Measurements from ENCODE around the gene TRIM37.
"Not testable (repeated sequence)": the region's sequence is repeated elsewhere in the genome, so short reads cannot be mapped to it uniquely, and the experiment has no call there.

Gene TRIM37, protein sequence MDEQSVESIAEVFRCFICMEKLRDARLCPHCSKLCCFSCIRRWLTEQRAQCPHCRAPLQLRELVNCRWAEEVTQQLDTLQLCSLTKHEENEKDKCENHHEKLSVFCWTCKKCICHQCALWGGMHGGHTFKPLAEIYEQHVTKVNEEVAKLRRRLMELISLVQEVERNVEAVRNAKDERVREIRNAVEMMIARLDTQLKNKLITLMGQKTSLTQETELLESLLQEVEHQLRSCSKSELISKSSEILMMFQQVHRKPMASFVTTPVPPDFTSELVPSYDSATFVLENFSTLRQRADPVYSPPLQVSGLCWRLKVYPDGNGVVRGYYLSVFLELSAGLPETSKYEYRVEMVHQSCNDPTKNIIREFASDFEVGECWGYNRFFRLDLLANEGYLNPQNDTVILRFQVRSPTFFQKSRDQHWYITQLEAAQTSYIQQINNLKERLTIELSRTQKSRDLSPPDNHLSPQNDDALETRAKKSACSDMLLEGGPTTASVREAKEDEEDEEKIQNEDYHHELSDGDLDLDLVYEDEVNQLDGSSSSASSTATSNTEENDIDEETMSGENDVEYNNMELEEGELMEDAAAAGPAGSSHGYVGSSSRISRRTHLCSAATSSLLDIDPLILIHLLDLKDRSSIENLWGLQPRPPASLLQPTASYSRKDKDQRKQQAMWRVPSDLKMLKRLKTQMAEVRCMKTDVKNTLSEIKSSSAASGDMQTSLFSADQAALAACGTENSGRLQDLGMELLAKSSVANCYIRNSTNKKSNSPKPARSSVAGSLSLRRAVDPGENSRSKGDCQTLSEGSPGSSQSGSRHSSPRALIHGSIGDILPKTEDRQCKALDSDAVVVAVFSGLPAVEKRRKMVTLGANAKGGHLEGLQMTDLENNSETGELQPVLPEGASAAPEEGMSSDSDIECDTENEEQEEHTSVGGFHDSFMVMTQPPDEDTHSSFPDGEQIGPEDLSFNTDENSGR

DNA sequence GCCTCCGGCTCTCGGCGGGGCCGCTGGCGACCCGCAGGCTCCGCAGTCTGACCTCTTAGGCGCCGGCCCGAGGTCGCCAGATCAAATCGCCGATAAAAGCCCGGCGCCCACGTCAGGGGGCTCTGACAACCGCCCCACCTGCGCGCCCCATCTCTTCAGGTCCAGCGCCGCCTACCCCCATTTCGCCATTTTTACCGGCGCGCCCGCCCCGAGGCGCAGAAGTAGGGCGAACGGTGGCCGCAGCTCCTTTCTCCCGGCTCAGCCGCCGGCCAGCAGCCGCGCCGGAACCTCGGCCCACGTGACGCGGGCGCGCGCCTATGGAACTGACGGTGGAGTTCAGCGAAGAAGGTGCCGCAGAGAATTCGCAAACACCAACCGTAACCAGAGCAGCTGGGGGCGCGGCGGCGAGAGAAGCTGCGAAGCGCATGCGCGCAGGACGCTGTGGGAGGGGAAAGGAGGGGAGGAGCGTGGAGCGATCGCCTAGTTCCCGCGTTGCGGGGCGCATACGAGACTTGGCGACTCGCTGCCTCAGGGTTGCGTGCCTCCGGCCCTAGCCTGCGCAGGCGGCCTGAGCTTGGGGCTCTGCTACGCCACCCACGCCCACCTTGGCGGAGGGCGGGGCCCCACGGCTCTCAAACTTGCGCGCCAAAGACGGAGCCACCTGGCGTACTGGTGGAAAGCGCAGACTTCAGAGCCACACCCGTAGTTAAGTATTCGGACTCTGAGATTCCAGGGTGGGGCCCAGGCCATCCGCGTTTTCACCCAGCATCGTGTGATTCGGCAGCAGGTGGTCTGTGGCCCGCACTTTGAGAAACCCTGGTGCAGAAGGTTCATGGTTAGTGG lies at the start of gene TRIM37:
Gene TRIM37, minus strand, starts transcription at position 418 of the 843 bp plus-strand sequence. CDS start 419 bp downstream, outside the sequence.
- DNase-seq = peak; percentile 61

DNA sequence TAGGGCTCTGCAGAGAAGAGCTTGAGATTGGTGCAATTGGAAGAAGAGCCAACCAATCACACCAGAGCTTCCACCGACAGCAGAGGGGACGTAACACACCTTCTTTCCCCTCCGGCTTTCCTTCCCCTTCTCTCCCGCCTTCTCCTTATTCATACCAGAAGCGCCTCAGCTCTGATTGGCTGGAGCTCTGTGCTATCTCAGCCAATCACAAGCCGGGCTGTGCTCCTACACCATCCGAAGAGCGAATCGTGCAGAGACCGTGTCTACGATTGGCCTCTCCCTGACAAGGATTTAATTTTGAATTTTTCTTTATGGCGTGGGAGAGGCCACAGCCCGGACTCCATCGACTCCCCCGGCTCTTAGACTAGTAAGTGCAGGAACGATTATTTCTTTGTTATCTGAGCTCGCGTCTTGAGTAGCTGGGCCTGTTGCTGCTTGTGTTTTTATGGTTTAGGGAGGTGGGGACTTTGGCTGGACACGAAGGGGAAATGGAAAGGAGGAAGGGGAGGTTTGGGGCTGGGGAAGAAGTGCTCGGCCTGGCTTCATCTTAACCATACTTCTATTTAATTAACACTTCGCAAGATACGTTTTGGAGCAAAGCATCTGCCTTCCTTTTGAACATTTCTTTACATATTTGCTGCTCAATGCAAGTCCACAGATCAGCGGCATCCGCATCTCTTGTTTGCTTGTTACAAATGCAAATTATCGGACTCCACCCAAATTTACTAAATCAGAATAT lies 48.9 kb upstream of the TRIM37 start, which contains the start of gene PRR11:
Gene PRR11, plus strand, starts transcription at position 308 of the 739 bp plus-strand sequence. CDS start 14,007 bp downstream, outside the sequence.
- no peak for DNase-seq

- DNase-seq = no peak
These were observed 48.2 kb upstream of the TRIM37 start, which contains the start of gene SKA2 for GRCh38 chr17:59154721-59155438. Gene SKA2, minus strand, starts transcription at chr17:59155186. Its CDS starts 23 bp downstream, at chr17:59155163.

- no peak for DNase-seq
These were observed 47.6 kb upstream of the TRIM37 start for GRCh38 chr17:59154292-59154720.

- DNase-seq = no peak
These were observed 46.2 kb upstream of the TRIM37 start for GRCh38 chr17:59152925-59153324.

GRCh38 chr17:59151591-59151990 lies 44.9 kb upstream of the TRIM37 start:
- DNase-seq = no peak

DNA sequence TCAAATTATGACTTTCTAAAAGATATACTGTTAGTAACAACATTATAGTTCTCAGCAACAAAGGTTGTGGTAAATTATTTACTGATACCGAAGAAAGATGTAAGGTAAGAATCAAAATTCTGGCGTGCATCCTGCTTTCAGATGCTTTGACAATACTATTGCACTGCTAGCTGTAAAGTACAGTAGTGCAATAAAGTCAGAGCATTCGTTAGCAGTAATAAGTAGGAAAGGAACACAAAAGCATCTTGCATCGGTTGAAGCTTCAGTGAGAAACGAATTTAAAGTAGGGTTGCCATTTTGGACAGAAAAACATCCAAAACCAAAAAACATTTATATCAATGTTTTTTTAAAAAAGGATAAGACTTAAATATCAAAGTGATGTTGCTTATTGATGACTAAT lies 44.3 kb upstream of the TRIM37 start:
- DNase-seq = no peak

GRCh38 chr17:59149841-59150511 lies 43.3 kb upstream of the TRIM37 start:
- no peak for DNase-seq

GRCh38 chr17:59149051-59149450 lies 42.4 kb upstream of the TRIM37 start:
- DNase-seq = no peak

GRCh38 chr17:59145571-59146096 lies 39.0 kb upstream of the TRIM37 start:
- no peak for DNase-seq

- DNase-seq = no peak
These were observed 35.2 kb upstream of the TRIM37 start for GRCh38 chr17:59141860-59142259.

GRCh38 chr17:59139939-59140338 lies 33.3 kb upstream of the TRIM37 start:
- no peak for DNase-seq

- DNase-seq = not testable (repeated sequence)
These were observed 31.7 kb upstream of the TRIM37 start for GRCh38 chr17:59138339-59138738.

- no peak for DNase-seq
These were observed 24.5 kb upstream of the TRIM37 start for GRCh38 chr17:59131131-59131530.

DNA sequence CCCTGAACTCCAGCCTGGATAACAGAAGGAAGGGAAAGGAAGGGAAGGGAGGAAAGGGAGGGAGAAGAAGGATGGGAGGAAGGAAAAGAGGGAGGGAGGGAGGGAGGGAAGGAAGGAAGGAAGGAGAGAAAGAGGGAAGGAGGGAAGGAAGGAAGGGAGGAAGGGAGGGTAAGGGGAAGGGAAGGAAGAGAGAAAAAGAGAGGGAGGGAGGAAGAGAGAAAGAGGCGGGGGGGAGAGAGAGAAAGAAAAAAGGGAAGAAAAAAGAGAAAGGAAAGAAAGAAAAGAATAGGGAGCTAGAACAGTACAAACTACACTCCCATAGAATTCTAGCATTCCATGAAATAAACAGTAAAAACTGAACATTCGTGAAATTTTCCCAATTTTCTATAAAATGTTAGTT lies 23.1 kb upstream of the TRIM37 start:
- DNase-seq = no peak

GRCh38 chr17:59126809-59127417 lies 20.2 kb upstream of the TRIM37 start:
- DNase-seq = no peak

- DNase-seq = no peak
These were observed 18.0 kb upstream of the TRIM37 start for GRCh38 chr17:59124665-59125064.

- no peak for DNase-seq
These were observed 15.3 kb upstream of the TRIM37 start for GRCh38 chr17:59121901-59122480.

- DNase-seq = no peak
These were observed 8.8 kb upstream of the TRIM37 start for GRCh38 chr17:59115474-59115873.
